GM19193 (cell line): ENCODE results near the gene SH3BP5L.

Experiments used
- POLR2A ChIP-seq: IDR thresholded peaks from 4 replicates; pipeline ENCODE4 v1.6.1; 2011; ENCODE audit not compliant: insufficient read depth, insufficient read length; ENCODE audit errors: extremely low read depth

Gene SH3BP5L

DNA sequence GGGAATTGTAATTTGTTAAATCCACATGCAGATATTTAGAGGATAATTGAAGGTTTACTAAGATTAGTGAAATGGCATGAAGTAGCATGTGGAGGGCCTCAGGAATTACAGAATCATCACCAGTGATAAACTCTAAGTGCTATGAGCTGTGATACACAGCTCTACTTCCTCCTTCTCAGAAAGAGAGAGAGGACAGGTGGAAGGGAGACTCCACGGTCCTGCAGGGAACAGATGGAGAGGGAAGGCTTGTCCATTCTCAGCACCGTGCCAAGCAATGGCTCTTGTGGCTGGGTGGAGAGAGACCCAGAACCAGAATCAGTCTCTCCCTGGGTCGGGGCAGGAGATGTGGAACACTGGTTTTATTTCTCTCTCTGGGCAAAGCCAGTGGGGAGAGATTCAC lies 42.3 kb downstream of the SH3BP5L start:
- TF ChIP-seq POLR2A, result no peak

DNA sequence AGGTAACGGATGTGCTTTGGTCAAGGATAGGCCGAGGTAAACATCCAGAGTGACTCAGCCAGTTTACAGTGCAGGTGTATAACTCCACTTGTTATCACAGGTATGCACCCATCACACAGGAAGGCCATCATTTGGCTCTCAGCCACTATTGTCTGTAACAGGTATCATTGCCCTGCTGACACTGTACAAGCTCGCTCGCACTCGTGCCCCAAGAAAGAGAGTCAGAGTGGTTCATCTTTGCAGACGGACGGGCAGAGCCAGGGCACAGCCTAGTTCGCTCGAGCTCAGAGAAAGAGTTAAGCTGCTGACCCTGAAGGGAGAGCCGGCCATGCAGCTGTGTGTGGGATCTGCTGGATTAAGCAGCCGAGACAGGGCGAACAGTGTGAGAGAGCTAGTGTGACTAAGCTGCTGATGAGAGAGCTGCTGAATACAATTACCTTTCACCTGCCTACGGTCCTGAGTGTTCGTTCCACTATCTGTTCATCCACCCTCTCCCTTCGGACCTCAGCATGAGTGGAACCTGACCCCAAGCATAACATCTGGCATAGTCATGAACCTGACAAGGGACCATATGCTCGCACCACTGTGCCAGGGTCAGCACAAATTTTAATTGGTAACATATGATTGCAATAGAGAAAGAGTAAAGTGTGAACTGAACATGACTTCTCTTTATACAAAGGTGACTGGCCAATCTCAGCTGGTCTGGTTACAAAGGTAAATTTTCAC lies 43.1 kb downstream of the SH3BP5L start:
- TF ChIP-seq POLR2A, result no peak

DNA sequence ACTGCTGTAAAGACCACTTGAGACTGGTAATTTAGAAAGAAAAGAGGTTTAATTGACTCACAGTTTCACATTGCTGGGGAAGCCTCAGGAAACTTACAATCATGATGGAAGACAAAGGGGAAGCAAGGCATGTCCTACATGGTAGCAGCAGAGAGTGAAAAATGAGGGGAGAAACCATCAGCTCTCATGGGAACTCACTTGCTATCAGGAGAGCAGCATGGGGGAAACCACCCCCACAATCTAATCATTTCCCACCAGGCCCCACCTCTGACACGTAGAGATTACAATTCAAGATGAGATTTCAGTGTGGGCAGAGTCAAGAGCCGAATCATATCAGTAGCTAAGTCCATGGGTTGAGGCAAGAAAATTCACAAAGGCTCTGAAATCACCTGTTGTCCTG lies 46.4 kb downstream of the SH3BP5L start:
- no peak for TF ChIP-seq POLR2A

DNA sequence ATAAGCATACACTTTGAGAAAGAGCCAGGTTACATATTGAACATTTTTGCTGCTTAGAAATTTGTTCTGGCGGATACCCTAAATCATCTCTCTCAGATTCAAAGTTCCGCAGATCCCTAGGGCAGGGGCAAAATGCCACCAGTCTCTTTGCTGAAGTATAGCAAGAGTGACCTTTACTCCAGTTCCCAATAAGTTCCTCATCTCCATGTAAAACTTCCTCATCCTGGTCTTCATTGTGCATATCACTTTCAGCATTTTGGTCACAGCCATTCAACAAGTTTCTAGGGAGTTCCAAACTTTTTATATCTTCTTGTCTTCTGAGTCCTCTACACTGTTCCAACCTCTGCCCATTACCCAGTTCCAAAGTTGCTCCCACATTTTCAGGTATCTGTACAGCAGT lies 46.8 kb downstream of the SH3BP5L start:
- no peak for TF ChIP-seq POLR2A

DNA sequence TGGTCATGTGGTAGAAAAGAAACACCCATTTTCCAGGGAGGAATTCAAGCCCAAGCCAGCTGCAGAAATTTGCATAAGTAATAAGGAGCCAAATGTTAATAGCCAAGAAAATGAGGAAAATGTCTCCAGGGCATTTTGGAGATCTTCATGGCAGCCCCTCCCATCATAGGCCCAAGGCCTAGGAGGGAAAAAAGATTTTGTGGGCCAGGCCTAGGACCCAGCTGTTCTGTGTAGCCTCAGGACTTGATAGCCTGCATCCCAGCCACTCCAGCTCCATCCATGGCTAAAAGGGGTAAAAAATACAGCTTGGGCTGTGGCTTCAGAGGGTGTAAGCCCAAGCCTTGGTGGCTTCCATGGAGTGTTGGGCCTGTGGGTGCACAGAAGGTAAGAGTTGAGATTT lies 48.7 kb downstream of the SH3BP5L start:
- TF ChIP-seq POLR2A, result no peak

DNA sequence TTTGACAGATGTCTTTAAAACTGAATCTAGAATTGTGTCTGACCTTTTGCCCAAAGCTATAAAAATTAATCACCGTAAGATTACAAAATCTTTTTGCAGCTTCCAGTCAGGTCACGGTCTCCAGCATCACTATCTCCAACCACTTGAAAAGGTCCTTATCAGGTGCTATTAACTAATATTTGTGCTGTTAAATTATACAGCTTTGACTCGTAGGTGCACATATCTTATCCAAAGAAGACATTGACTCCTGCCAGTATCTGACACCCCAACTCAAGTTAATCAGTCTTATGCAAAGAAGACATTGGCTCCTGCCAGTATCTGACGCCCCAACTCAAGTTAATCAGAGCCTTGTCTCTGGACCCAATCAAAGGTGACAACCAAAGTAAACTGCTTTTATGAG lies 50.3 kb downstream of the SH3BP5L start:
- no peak for TF ChIP-seq POLR2A
